Measurements from ENCODE around the gene SMIM12. TPM values are rescaled to one million over a fixed set of nuclear protein-coding genes. Genes with fewer than 3 reads are reported as not detected.

SMIM12 gene
- total and polyA plus RNA-seq, 2 of the 8 experiments (the other 6 are each of a cell fraction or from before 2014, with no cell fraction given): 40.9 to 49.2 TPM

DNA sequence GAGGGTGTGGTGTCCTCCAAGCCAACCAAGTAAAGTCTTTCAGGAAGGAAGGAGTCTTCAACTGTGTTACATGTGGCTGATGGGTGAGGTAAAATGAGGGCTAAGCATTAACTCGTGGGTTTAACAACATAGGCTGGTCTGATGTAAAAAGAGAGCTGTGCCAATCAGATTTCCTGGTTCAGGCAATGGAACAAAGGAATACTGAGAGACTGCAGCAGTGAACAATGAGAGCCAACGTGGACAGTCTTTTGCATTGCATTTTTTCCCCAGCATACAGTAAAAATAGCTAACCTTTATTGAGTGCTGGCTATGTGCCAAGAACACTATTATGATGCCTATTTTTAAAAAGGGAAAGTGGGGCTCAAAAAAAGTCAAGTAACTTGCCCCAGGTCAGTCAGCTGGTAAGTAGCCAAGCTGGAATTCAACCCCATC lies 38.8 kb upstream of the SMIM12 start (continued):
- no peak for TF ChIP-seq RAD21 (IDR thresholded peaks at IDR 0.05 in 1 of 2, conservative IDR thresholded peaks at IDR 0.05 in 1 of 2; ENCODE audit: low read depth in 2 of 2, low read length in 2 of 2)
- no peak for TF ChIP-seq EGR1 (IDR thresholded peaks at IDR 0.05; ENCODE audit: borderline replicate concordance, low read depth, low read length)
- TF ChIP-seq BCL11A (IDR thresholded peaks at IDR 0.05; ENCODE audit: low read depth in 2 of 2, low read length in 2 of 2): no peak
- no peak for TF ChIP-seq SAP30 (IDR thresholded peaks at IDR 0.05; ENCODE audit: insufficient read depth, insufficient replicate concordance, low read length)
- TF ChIP-seq GABPA (IDR thresholded peaks at IDR 0.05; ENCODE audit: borderline replicate concordance, insufficient read depth, low read length): no peak
- no peak for TF ChIP-seq POU5F1 (IDR thresholded peaks at IDR 0.05; ENCODE audit: low read depth, low read length)
- TF ChIP-seq, protein P1, sequence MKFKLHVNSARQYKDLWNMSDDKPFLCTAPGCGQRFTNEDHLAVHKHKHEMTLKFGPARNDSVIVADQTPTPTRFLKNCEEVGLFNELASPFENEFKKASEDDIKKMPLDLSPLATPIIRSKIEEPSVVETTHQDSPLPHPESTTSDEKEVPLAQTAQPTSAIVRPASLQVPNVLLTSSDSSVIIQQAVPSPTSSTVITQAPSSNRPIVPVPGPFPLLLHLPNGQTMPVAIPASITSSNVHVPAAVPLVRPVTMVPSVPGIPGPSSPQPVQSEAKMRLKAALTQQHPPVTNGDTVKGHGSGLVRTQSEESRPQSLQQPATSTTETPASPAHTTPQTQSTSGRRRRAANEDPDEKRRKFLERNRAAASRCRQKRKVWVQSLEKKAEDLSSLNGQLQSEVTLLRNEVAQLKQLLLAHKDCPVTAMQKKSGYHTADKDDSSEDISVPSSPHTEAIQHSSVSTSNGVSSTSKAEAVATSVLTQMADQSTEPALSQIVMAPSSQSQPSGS (IDR thresholded peaks at IDR 0.05; ENCODE audit: low read length): no peak
- TF ChIP-seq POLR2AphosphoS5 (IDR thresholded peaks at IDR 0.05; ENCODE audit: low read depth, low read length): no peak
- no peak for TF ChIP-seq TBP (IDR thresholded peaks at IDR 0.05; ENCODE audit: low read depth, low read length)
